HCT116 (cell line): ENCODE data around the gene MCRIP1. TPM values are rescaled to one million over a fixed set of nuclear protein-coding genes. Genes with fewer than 3 reads are reported as not detected.

Source experiments
- ATAC-seq: fragments of 200-7000 bp; cut with Tn5 transposase; 2 replicates; pipeline ENCODE4 v1.9.1; 2020; ENCODE audit warnings: mild to moderate bottlenecking, moderate library complexity
- BruUV-seq: library from RNA; stranded (reverse); fragments of 400-500 nt; replicated peaks from 2 replicates; lab custom pipeline; 2021; lab: Mats Ljungman, UMichigan
- CTCF ChIA-PET: fragments of 300-600 bp; sonication (Branson Sonifier 250); formaldehyde crosslinking; loops from one replicate; lab custom pipeline; 2021; ENCODE audit warnings: antibody characterized with exemption; lab: Charles Lee
- POLR2A ChIA-PET: fragments of 300-600, 350-600 bp; sonication (Branson Sonifier 250); formaldehyde crosslinking; loops from one replicate; lab custom pipeline; 2021; ENCODE audit warnings: antibody characterized with exemption; lab: Charles Lee
- RAD21 ChIA-PET, 2 experiments: fragments of 300-600 bp; sonication (Branson Sonifier 250); formaldehyde crosslinking; loops; one replicate each; lab custom pipeline; 2023; ENCODE audit warnings: low total read pairs in 2 of 2; ENCODE audit not compliant: uncharacterized antibody in 2 of 2, unreplicated experiment in 2 of 2, low non-redundant PET in 1 of 2; lab: Charles Lee
- DNase-seq: peaks from one replicate; pipeline ENCODE4 v3.0.0-alpha.2; 2010; ENCODE audit warnings: low read depth, low spot score
- H2AFZ ChIP-seq: fragments of 200-600 bp; shearing (Covaris generic), sonication (generic); 2 replicates; pipeline ENCODE4 v1.6.1; 2017; ENCODE audit warnings: low read depth, mixed run types, mixed read lengths, antibody characterized with exemption, low read length; ENCODE audit not compliant: poor library complexity, severe bottlenecking
- H3K27ac ChIP-seq: 2 replicates; pipeline ENCODE4 v1.5.1; 2012; ENCODE audit warnings: low read depth, low read length
- H3K27me3 ChIP-seq: fragments of 200-600 bp; sonication (generic); 2 replicates; pipeline ENCODE4 v1.6.1; 2016; ENCODE audit warnings: mixed run types, low read length, mixed read lengths; ENCODE audit not compliant: insufficient read depth
- H3K36me3 ChIP-seq, 2 experiments: fragments of 200-500 bp in 1 of 2; fragments of 200-600 bp in 1 of 2; sonication (Bioruptor generic) in 1 of 2; sonication (generic) in 1 of 2; 2 replicates each; pipeline versions ENCODE4 v1.5.1 to v1.6.1; 2014 to 2016; ENCODE audit warnings: low read length in 2 of 2, inconsistent platforms in 1 of 2, mixed read lengths in 1 of 2, mixed run types in 1 of 2; ENCODE audit not compliant: insufficient read depth in 2 of 2, control insufficient read depth in 1 of 2
- H3K4me1 ChIP-seq, 2 experiments: fragments of 200-600 bp in 1 of 2; sonication (generic) in 1 of 2; 2 replicates each; pipeline versions ENCODE4 v1.5.1 to v1.6.1; 2012 to 2017; ENCODE audit warnings: low read length in 2 of 2, inconsistent platforms in 1 of 2, mild to moderate bottlenecking in 1 of 2, mixed read lengths in 1 of 2, mixed run types in 1 of 2, moderate library complexity in 1 of 2; ENCODE audit not compliant: insufficient read depth in 2 of 2, control insufficient read depth in 1 of 2
- H3K4me2 ChIP-seq: fragments of 200-600 bp; sonication (generic); 2 replicates; pipeline ENCODE4 v1.6.1; 2017; ENCODE audit warnings: mixed run types, low read length, mixed read lengths
- H3K4me3 ChIP-seq, 2 experiments: fragments of 200-600 bp in 1 of 2; sonication (generic) in 1 of 2; replicated peaks in 1 of 2; 2 replicates each; pipeline ENCODE4 v1.5.1; 2011 to 2016; ENCODE audit warnings: low read length in 2 of 2, control low read depth in 1 of 2, low read depth in 1 of 2, mild to moderate bottlenecking in 1 of 2, mixed read lengths in 1 of 2, mixed run types in 1 of 2
- H3K79me2 ChIP-seq: fragments of 200-600 bp; sonication (generic); 2 replicates; pipeline ENCODE4 v1.6.1; 2017; ENCODE audit warnings: mild to moderate bottlenecking, mixed run types, low read length, moderate library complexity, mixed read lengths; ENCODE audit not compliant: insufficient read depth
- H3K9ac ChIP-seq: fragments of 200-600 bp; sonication (generic); 2 replicates; pipeline ENCODE4 v1.6.1; 2016; ENCODE audit warnings: low read length, mixed read lengths
- H3K9me2 ChIP-seq: fragments of 200-600 bp; sonication (generic), shearing (Covaris generic); 2 replicates; pipeline ENCODE4 v1.6.1; 2017; ENCODE audit warnings: mixed run types, mild to moderate bottlenecking, moderate library complexity; ENCODE audit not compliant: insufficient read depth
- H3K9me3 ChIP-seq, 2 experiments: fragments of 200-500 bp in 1 of 2; fragments of 200-600 bp in 1 of 2; sonication (Bioruptor generic) in 1 of 2; sonication (generic) in 1 of 2; 2 replicates each; pipeline ENCODE4 v1.6.1; 2014 to 2017; ENCODE audit warnings: low read length in 2 of 2, mixed read lengths in 2 of 2, inconsistent platforms in 1 of 2, low read depth in 1 of 2, mild to moderate bottlenecking in 1 of 2, mixed run types in 1 of 2, moderate library complexity in 1 of 2; ENCODE audit not compliant: control insufficient read depth in 1 of 2, insufficient read depth in 1 of 2
- H4K20me1 ChIP-seq: fragments of 200-600 bp; sonication (generic), shearing (Covaris generic); 2 replicates; pipeline ENCODE4 v1.6.1; 2017; ENCODE audit warnings: mixed run types, mild to moderate bottlenecking, moderate library complexity; ENCODE audit not compliant: insufficient read depth
- CBX3 ChIP-seq: IDR thresholded peaks from 2 replicates; pipeline ENCODE4 v1.6.1; 2012; ENCODE audit warnings: low read depth
- CEBPB ChIP-seq: IDR thresholded peaks from 2 replicates; pipeline ENCODE4 v1.6.1; 2012; ENCODE audit warnings: low read depth
- EGR1 ChIP-seq: IDR thresholded peaks from 2 replicates; pipeline ENCODE4 v1.6.1; 2012; ENCODE audit warnings: low read depth
- ELF1 ChIP-seq: IDR thresholded peaks from 2 replicates; pipeline ENCODE4 v1.6.1; 2012; ENCODE audit warnings: low read depth, borderline replicate concordance
- EZH2phosphoT487 ChIP-seq: fragments of 200-600 bp; IDR thresholded peaks from 2 replicates; pipeline ENCODE4 v1.6.1; 2018; ENCODE audit warnings: antibody characterized with exemption, borderline replicate concordance
- JUND ChIP-seq: IDR thresholded peaks from 2 replicates; pipeline ENCODE4 v1.6.1; 2012
- POLR2AphosphoS5 ChIP-seq: IDR thresholded peaks from 2 replicates; pipeline ENCODE4 v1.6.1; 2011; ENCODE audit warnings: mild to moderate bottlenecking, low read depth, low read length, moderate library complexity
- SRF ChIP-seq: IDR thresholded peaks from 2 replicates; pipeline ENCODE4 v1.6.1; 2012; ENCODE audit warnings: low read depth
- ZFX ChIP-seq: fragments of 450-650 bp; IDR thresholded peaks from 2 replicates; pipeline ENCODE4 v1.6.1; 2017
- ZNF274 ChIP-seq: fragments of 200-500 bp; sonication (Bioruptor generic); IDR thresholded peaks from 2 replicates; pipeline ENCODE4 v1.6.1; 2014; ENCODE audit warnings: mild to moderate bottlenecking, low read depth, low read length, inconsistent platforms
- intact Hi-C: fragments of 100-400 bp; cut with micrococcal nuclease; formaldehyde crosslinking; loops from 2 replicates; pipeline ENCODE4 v1.10.0; 2022
- total RNA-seq: library from RNA; stranded (reverse); gene quantifications from one replicate; pipeline ENCODE4 v1.2.1, GENCODE V29; 2021; ENCODE audit not compliant: unreplicated experiment
- TF ChIP-seq, protein P1 (sequence below): IDR thresholded peaks from 2 replicates; pipeline ENCODE4 v1.6.1; 2011; ENCODE audit warnings: mild to moderate bottlenecking, low read length, moderate library complexity; ENCODE audit not compliant: insufficient replicate concordance; ENCODE audit errors: extremely low read depth

MCRIP1 gene
- total RNA-seq, 1 experiment from 2014 or later, result 59.2 TPM

DNA sequence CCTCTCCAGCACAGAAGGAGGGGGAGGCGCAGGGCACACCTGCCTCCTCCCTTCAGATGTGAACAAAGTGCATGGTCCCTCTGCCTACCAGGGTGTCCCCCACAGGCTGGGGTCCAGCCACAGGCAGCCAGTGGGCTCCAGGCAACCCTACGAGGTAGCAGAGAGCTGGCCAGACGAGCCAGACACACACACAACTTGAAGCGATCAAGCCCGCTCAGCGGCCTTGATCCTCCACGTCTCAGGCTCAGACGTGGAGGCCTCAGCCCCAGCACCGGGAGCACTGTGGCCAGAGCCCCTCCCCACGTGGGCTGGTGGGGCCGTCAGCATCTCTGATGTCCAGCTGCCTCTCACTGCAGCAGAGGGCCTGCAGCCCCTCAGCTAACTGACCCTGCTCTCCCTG is 8.5 kb downstream of the MCRIP1 start:
- no peaks in the 10 kb centered on the region for H3K9me3 ChIP-seq
- TF ChIP-seq SRF (no peak), ZNF274 (no peak), POLR2AphosphoS5 (no peak), ZFX (no peak), CEBPB (no peak), EZH2phosphoT487 (no peak), EGR1 (no peak), CBX3 (no peak), JUND (no peak), ELF1 (no peak)
- TF ChIP-seq, protein P1, sequence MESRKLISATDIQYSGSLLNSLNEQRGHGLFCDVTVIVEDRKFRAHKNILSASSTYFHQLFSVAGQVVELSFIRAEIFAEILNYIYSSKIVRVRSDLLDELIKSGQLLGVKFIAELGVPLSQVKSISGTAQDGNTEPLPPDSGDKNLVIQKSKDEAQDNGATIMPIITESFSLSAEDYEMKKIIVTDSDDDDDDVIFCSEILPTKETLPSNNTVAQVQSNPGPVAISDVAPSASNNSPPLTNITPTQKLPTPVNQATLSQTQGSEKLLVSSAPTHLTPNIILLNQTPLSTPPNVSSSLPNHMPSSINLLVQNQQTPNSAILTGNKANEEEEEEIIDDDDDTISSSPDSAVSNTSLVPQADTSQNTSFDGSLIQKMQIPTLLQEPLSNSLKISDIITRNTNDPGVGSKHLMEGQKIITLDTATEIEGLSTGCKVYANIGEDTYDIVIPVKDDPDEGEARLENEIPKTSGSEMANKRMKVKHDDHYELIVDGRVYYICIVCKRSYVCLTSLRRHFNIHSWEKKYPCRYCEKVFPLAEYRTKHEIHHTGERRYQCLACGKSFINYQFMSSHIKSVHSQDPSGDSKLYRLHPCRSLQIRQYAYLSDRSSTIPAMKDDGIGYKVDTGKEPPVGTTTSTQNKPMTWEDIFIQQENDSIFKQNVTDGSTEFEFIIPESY, result no peak
- TF ChIP-seq, all 23 proteins: peak for 0
- Histone ChIP-seq H3K9ac (no peak overlapping the region), H3K27ac (no peak overlapping the region; the same call in 1 of the 2 replicates), H3K27me3 (no peaks in the 10 kb centered on the region), H3K79me2 (no peaks in the 10 kb centered on the region), H2AFZ (no peak overlapping the region), H3K4me2 (no peak overlapping the region), H3K9me2 (no peaks in the 10 kb centered on the region), H3K4me1 (peaks cover 21 to 24% of the 10 kb centered on the region in 2 experiments), H3K4me3 (no peak overlapping the region), H4K20me1 (no peaks in the 10 kb centered on the region), H3K36me3 (no peaks in the 10 kb centered on the region)
- ATAC-seq, result no peak
- POLR2A ChIA-PET, result interaction anchor here (1.2 kb wide), 1 partner anchor 8 kb away, joined by 3 read pairs; the partner anchor contains the start of gene MCRIP1
- CTCF ChIA-PET, result no interaction called here
- RAD21 ChIA-PET, result no interaction called here
- intact Hi-C loops, result no loop called here
- BruUV-seq, result no TSS peak
- DNase-seq, result no peak
